IPS DF 6.9 (cell line): ENCODE measurements around the gene PEX5L.

Experiments
- DNase-seq: peaks from one replicate; pipeline ENCODE4 v3.0.0-alpha.2; 2013; ENCODE audit warnings: low read depth, low spot score
- H3K27ac ChIP-seq: one replicate; pipeline ENCODE4 v1.5.1; 2013; ENCODE audit warnings: low read length, control low read depth
- H3K27me3 ChIP-seq: 2 replicates; pipeline ENCODE4 v1.6.1; 2013; ENCODE audit warnings: mild to moderate bottlenecking, low read length; ENCODE audit not compliant: control insufficient read depth, insufficient read depth
- H3K36me3 ChIP-seq: 2 replicates; pipeline ENCODE4 v1.6.1; 2013; ENCODE audit warnings: low read length; ENCODE audit not compliant: control insufficient read depth, insufficient read depth
- H3K4me1 ChIP-seq: 2 replicates; pipeline ENCODE4 v1.6.1; 2013; ENCODE audit warnings: low read length; ENCODE audit not compliant: control insufficient read depth, insufficient read depth
- H3K4me3 ChIP-seq: 2 replicates; pipeline ENCODE4 v1.5.1; 2013; ENCODE audit warnings: mild to moderate bottlenecking, low read length
- H3K9me3 ChIP-seq: 2 replicates; pipeline ENCODE4 v1.6.1; 2013; ENCODE audit warnings: low read length, inconsistent platforms; ENCODE audit not compliant: control insufficient read depth, insufficient read depth
- WGBS: extraction: QIAGEN DNeasy Blood & Tissue Kit; methylation state at CpG from one replicate; pipeline ENCODE4 v1.1.7; 2013; ENCODE audit warnings: mixed read lengths, missing lambda C conversion rate; ENCODE audit not compliant: insufficient read length, insufficient coverage; 5-methylcytosine and 5-hydroxymethylcytosine counted together

Gene PEX5L

GRCh38 chr3:179973931-179974361, 62.8 kb downstream of the PEX5L start:
- no peak for DNase-seq
- H3K4me3 ChIP-seq = no peak overlapping the region
- no peak overlapping the region for H3K27ac ChIP-seq

GRCh38 chr3:179972881-179973423, 63.8 kb downstream of the PEX5L start:
- peaks cover 3% of the 10 kb centered on the region for H3K4me1 ChIP-seq
- no peaks in the 10 kb centered on the region for H3K9me3 ChIP-seq
- H3K4me3 ChIP-seq = no peak overlapping the region
- no peak for DNase-seq
- no peaks in the 10 kb centered on the region for H3K36me3 ChIP-seq
- no peak overlapping the region for H3K27ac ChIP-seq
- H3K27me3 ChIP-seq = no peaks in the 10 kb centered on the region
- no CpG with 5 or more reads among the region's 2 CpGs for WGBS

More at GRCh38 chr3:179973931-179974361, 62.8 kb downstream of the PEX5L start:
- Histone ChIP-seq H3K9me3 (no peaks in the 10 kb centered on the region), H3K4me1 (peaks cover 3% of the 10 kb centered on the region), H3K27me3 (no peaks in the 10 kb centered on the region), H3K36me3 (no peaks in the 10 kb centered on the region)
- WGBS = no CpG with 5 or more reads among the region's 4 CpGs

GRCh38 chr3:179971280-179971679, 65.5 kb downstream of the PEX5L start:
- H3K4me1 ChIP-seq = peaks cover 3% of the 10 kb centered on the region
- H3K9me3 ChIP-seq = no peaks in the 10 kb centered on the region
- WGBS = no CpG with 5 or more reads among the region's 3 CpGs
- no peak overlapping the region for H3K27ac ChIP-seq
- no peaks in the 10 kb centered on the region for H3K36me3 ChIP-seq
- H3K27me3 ChIP-seq = no peaks in the 10 kb centered on the region
- no peak for DNase-seq
- no peak overlapping the region for H3K4me3 ChIP-seq

GRCh38 chr3:179970746-179971145, 66.0 kb downstream of the PEX5L start:
- Histone ChIP-seq H3K4me3 (no peak overlapping the region), H3K9me3 (no peaks in the 10 kb centered on the region), H3K27me3 (no peaks in the 10 kb centered on the region), H3K36me3 (no peaks in the 10 kb centered on the region), H3K4me1 (peaks cover 3% of the 10 kb centered on the region), H3K27ac (no peak overlapping the region)
- WGBS = no CpG with 5 or more reads among the region's 2 CpGs
- DNase-seq = no peak

GRCh38 chr3:179969525-179969924, 67.2 kb downstream of the PEX5L start:
- Histone ChIP-seq H3K27ac (no peak overlapping the region), H3K4me1 (peaks cover 3% of the 10 kb centered on the region), H3K4me3 (no peak overlapping the region), H3K27me3 (no peaks in the 10 kb centered on the region), H3K36me3 (no peaks in the 10 kb centered on the region), H3K9me3 (no peaks in the 10 kb centered on the region)
- DNase-seq = no peak
- no CpG with 5 or more reads among the region's 2 CpGs for WGBS

- no CpG with 5 or more reads among the region's 4 CpGs for WGBS
- H3K27me3 ChIP-seq = no peaks in the 10 kb centered on the region
- H3K9me3 ChIP-seq = no peaks in the 10 kb centered on the region
- H3K4me1 ChIP-seq = no peaks in the 10 kb centered on the region; the same call in 1 of the 2 replicates
- no peaks in the 10 kb centered on the region for H3K36me3 ChIP-seq
- H3K4me3 ChIP-seq = no peak overlapping the region
- no peak for DNase-seq
- no peak overlapping the region for H3K27ac ChIP-seq
These were observed 69.1 kb downstream of the PEX5L start for GRCh38 chr3:179967622-179968021.

GRCh38 chr3:179964890-179965289, 71.8 kb downstream of the PEX5L start:
- no peaks in the 10 kb centered on the region; the same call in 1 of the 2 replicates for H3K4me1 ChIP-seq
- no peaks in the 10 kb centered on the region for H3K36me3 ChIP-seq
- no peak overlapping the region for H3K4me3 ChIP-seq
- DNase-seq = no peak
- WGBS = no CpG with 5 or more reads among the region's 3 CpGs
- H3K9me3 ChIP-seq = no peaks in the 10 kb centered on the region
- H3K27me3 ChIP-seq = no peaks in the 10 kb centered on the region
- no peak overlapping the region for H3K27ac ChIP-seq

GRCh38 chr3:179962629-179963387, 73.9 kb downstream of the PEX5L start:
- Histone ChIP-seq H3K27ac (no peak overlapping the region), H3K4me3 (no peak overlapping the region), H3K27me3 (no peaks in the 10 kb centered on the region), H3K4me1 (no peaks in the 10 kb centered on the region; the same call in 1 of the 2 replicates), H3K9me3 (no peaks in the 10 kb centered on the region), H3K36me3 (no peaks in the 10 kb centered on the region)
- DNase-seq = no peak
- no CpG with 5 or more reads among the region's 1 CpG for WGBS

- Histone ChIP-seq H3K27ac (no peak overlapping the region), H3K27me3 (no peaks in the 10 kb centered on the region), H3K4me1 (no peaks in the 10 kb centered on the region), H3K9me3 (no peaks in the 10 kb centered on the region), H3K36me3 (no peaks in the 10 kb centered on the region), H3K4me3 (no peak overlapping the region)
- WGBS = no CpG with 5 or more reads among the region's 5 CpGs
- DNase-seq = no peak
These were observed 75.0 kb downstream of the PEX5L start for GRCh38 chr3:179961703-179962078.

GRCh38 chr3:179961071-179961702, 75.5 kb downstream of the PEX5L start:
- Histone ChIP-seq H3K27me3 (no peaks in the 10 kb centered on the region), H3K4me1 (no peaks in the 10 kb centered on the region), H3K27ac (no peak overlapping the region), H3K4me3 (no peak overlapping the region), H3K9me3 (no peaks in the 10 kb centered on the region), H3K36me3 (no peaks in the 10 kb centered on the region)
- no peak for DNase-seq
- no CpG with 5 or more reads among the region's 6 CpGs for WGBS
